HS-5 (cell line): ENCODE measurements around the gene TMEM203.

Experiments used
- DNase-seq: peaks from one replicate; pipeline ENCODE4 v3.0.0-alpha.2; 2012; ENCODE audit warnings: low read depth

The TMEM203 gene

GRCh38 chr9:137178201-137178938 is 27.1 kb downstream of the TMEM203 start:
- DNase-seq = no peak

- DNase-seq = no peak
These were observed 28.9 kb downstream of the TMEM203 start for GRCh38 chr9:137176302-137177182.

GRCh38 chr9:137175345-137175961 is 30.0 kb downstream of the TMEM203 start:
- DNase-seq = no peak

GRCh38 chr9:137174722-137175293 is 30.6 kb downstream of the TMEM203 start:
- DNase-seq = no peak

GRCh38 chr9:137173796-137174664 is 31.4 kb downstream of the TMEM203 start:
- no peak for DNase-seq

- DNase-seq = no peak
These were observed 32.3 kb downstream of the TMEM203 start for GRCh38 chr9:137172901-137173795.

- no peak for DNase-seq
These were observed 34.1 kb downstream of the TMEM203 start for GRCh38 chr9:137171149-137171900.

GRCh38 chr9:137170486-137171148 is 34.8 kb downstream of the TMEM203 start:
- no peak for DNase-seq

- DNase-seq = no peak
These were observed 35.5 kb downstream of the TMEM203 start, which contains the start of gene LRRC26 for GRCh38 chr9:137169896-137170358. Gene LRRC26, minus strand, starts transcription at chr9:137170051. Its CDS starts 108 bp downstream, at chr9:137169943.

GRCh38 chr9:137168904-137169856 is 36.3 kb downstream of the TMEM203 start:
- no peak for DNase-seq

- DNase-seq = no peak
These were observed 36.9 kb downstream of the TMEM203 start for GRCh38 chr9:137168573-137168903.

GRCh38 chr9:137167747-137168572 is 37.5 kb downstream of the TMEM203 start:
- DNase-seq = no peak

GRCh38 chr9:137167277-137167746 is 38.1 kb downstream of the TMEM203 start:
- no peak for DNase-seq

- DNase-seq = no peak
These were observed 38.8 kb downstream of the TMEM203 start for GRCh38 chr9:137166380-137167229.

- DNase-seq = no peak
These were observed 40.1 kb downstream of the TMEM203 start for GRCh38 chr9:137165250-137165836.
